ENCODE data around the gene ATG4D. TPM values are rescaled to one million over a fixed set of nuclear protein-coding genes. Genes with fewer than 3 reads are reported as not detected.
"Not testable (repeated sequence)": the region's sequence is repeated elsewhere in the genome, so short reads cannot be mapped to it uniquely, and the experiment has no call there.

The ATG4D gene
- total RNA-seq, 1 donor from 2014 or later = 47.6 TPM

- intact Hi-C loops (cut with DNase I) = no loop called here
- DNase-seq (ENCODE audit: low spot score) = no peak
Measured at GRCh38 chr19:10517760-10518443, 25.8 kb upstream of the ATG4D start.

GRCh38 chr19:10518444-10519361 lies 25.0 kb upstream of the ATG4D start:
- DNase-seq (ENCODE audit: low spot score) = no peak
- intact Hi-C loops (cut with DNase I) = no loop called here

DNA sequence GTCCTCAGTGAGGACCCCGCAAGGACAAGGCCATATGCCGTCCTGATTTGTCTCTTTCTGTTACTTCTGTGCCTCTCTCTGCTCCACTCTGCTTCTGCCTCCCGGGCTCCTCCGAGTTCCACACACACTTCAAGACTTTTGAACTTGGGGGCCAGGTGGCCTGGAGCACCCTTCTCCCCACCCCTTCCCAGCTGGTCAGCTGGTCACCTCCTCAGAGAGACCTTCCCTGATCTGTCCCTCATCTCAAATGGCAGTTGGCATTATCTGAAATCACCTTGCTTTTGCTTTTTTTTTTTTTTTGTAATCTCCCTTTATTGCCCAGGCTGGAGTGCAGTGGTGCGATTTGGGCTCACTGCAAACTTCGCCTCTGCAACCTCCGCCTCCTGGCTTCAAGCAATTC lies 24.3 kb upstream of the ATG4D start:
- no peak for DNase-seq (ENCODE audit: low spot score)
- intact Hi-C loops (cut with DNase I) = no loop called here

- no peak for DNase-seq (ENCODE audit: low spot score)
- intact Hi-C loops (cut with DNase I) = no loop called here
Measured at GRCh38 chr19:10520652-10521318, 22.9 kb upstream of the ATG4D start.

DNA sequence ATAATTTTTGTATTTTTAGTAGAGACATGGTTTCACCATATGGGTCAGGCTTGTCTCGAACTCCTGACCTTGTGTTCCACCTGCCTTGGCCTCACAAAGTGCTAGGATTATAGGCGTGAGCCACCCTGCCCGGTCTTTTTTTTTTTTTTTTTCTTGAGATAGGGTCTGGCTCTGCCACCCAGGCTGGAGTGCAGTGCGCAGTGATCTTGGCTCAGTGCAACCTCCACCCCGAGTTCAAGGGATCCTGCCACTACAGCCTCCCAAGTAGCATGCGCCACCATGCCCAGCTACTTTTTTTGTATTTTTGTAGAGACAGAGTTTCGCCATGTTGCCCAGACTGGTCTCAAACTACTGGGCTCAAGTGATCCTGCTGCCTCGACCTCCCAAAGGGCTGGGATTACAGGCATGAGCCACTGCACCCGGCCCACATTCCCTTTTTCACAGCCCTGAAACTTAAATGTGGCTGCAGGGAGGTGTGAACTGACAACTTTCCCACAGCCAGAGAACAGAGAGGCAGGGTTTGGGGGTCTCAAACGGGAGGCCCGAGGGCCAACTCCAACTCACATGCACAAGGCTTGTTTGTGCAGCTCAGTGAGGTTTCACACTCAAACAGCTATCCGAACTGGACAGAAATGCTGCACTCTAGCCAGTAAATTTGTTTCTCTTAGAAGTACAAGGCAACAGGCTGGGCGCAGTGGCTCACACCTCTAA lies 22.1 kb upstream of the ATG4D start:
- intact Hi-C loops (cut with DNase I) = no loop called here
- no peak for DNase-seq (ENCODE audit: low spot score)

DNA sequence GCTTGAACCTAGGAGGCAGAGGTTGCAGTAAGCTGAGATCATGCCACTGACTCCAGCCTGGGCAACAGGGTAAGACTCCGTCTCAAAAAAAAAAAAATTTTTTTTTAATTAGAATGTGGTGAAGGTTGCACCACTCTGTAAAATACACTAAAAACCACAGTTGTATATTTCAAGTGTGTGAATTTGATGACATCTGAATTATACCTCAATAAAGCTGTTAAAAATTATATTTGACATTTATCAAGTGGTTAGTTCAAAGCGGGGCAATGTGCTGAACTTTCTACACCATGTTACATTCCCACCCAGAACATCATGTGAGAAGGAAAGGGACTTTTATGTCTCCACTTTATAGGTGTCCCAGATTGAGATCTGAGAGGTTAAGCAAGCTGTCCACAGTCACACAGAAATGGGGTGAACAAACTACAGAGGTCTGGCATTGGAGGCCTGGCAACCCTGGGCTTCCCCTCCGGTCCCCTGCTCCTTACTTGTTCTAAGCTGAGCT lies 20.5 kb upstream of the ATG4D start:
- DNase-seq (ENCODE audit: low spot score) = no peak
- intact Hi-C loops (cut with DNase I) = no loop called here

DNA sequence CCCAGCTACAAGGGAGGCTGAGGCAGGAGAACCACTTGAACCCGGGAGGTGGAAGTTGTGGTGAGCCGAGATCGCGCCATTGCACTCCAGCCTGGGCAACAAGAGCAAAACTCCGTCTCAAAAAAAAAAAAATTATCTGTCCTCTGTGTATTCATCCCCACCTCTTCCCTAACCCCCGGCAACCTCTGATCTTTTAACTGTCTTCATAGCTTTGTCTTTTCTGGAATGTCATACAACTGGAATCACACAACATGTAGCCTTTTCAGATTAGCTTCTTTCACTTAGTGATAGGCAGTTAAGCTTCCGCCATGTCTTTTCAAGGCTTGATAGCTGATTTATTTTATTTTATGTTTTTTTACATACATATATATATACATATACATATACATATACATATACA lies 18.1 kb upstream of the ATG4D start:
- intact Hi-C loops (cut with DNase I) = no loop called here
- DNase-seq (ENCODE audit: low spot score) = no peak

- DNase-seq (ENCODE audit: low spot score); intact Hi-C loops (cut with DNase I): not testable (repeated sequence)
Measured at GRCh38 chr19:10526887-10527286, 16.8 kb upstream of the ATG4D start.

DNA sequence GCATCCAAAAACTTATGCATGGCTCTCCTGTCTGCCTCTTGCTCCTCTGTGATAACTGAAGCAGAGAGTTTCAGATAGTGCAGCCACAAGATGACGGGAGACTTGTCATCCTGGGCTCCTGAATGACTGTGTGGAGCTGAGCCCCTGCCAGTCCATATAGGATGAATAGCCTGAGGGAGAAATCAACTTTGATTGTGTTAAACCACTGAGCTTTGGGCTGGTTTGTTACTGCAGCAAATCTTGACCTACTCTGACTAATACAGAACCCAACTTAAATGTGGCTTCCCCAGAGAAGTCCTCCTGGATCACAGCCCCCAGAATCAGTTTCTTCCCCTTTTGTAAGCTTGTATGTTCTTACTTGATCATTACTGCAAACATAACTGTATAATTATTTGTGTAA lies 11.2 kb upstream of the ATG4D start:
- intact Hi-C loops (cut with DNase I) = no loop called here
- no peak for DNase-seq (ENCODE audit: low spot score)

GRCh38 chr19:10533646-10534386 lies 9.9 kb upstream of the ATG4D start:
- intact Hi-C loops (cut with DNase I) = no loop called here
- no peak for DNase-seq (ENCODE audit: low spot score)

DNA sequence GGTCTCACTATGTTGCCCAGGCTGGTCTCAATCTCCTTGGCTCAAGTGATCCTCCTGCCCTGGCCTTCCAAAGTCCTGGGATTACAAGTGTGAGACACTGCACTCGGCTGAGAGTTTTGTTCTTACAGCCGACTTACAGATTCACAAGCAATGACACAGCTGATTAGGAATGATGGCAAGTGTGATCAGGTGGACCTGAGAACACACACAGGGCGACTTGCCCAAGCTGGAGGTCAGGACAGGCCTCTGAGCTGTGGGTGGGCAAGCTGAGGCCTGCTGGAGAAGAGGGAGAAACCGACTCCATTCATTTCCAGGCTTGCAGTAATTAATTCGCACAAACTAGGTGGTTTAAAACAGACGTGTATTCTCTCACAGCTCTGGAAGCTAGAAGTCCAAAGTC lies 8.1 kb upstream of the ATG4D start:
- intact Hi-C loops (cut with DNase I) = no loop called here
- no peak for DNase-seq (ENCODE audit: low spot score)

- intact Hi-C loops (cut with DNase I) = no loop called here
- DNase-seq (ENCODE audit: low spot score) = no peak
Measured at GRCh38 chr19:10537668-10538067, 6.0 kb upstream of the ATG4D start.

DNA sequence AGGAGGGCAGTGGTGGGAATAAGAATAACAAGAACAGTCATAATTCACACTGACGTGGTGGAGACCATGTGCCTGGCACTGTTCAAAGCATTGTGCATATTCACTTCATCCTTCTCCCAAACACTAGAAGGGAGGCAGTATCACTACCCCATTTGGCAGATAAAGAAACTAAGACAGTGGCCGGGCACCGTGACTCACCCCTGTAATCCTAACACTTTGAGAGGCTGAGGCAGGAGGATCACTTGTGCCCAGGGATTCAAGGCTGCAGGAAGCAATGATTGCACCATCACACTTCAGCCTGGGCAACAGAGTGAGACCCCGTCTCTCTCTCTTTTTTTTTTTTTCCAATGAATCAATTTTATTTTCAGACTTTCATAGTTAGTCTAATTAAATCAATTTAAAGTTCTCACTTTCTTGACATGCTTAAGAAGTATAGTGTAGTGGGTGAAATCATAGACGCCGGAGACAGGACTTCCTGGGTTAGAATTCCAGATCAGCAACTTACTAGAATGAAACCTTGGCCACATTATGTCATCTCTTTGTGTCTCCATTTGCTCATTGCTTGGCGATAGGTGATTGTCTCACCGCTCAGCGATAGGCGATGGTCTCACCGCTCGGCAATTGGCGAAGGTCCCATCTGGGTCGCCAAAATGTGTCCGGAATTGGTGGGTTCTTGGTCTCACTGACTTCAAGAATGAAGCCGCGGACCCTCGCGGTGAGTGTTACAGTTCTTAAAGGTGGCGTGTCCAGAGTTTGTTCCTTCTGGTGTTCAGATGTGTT lies 5.3 kb upstream of the ATG4D start:
- intact Hi-C loops (cut with DNase I) = no loop called here
- no peak for DNase-seq (ENCODE audit: low spot score)

DNA sequence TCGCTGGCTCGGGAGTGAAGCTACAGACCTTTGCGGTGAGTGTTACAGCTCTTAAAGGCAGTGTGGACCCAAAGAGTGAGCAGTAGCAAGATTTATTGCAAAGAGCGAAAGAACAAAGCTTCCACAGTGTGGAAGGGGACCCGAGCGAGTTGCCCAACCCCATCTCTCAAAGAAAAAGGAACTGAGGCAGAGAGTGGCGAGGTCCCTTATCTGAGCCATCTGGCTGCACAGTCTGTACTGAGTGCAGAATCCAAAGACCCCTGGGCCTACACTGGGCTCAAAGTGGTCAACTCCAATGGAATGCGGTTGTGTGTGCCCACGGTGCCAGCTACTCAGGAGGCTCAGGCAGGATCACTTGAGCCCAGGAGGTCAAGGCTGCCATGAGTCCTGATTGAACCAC lies 4.7 kb upstream of the ATG4D start:
- intact Hi-C loops (cut with DNase I); DNase-seq (ENCODE audit: low spot score): not testable (repeated sequence)

DNA sequence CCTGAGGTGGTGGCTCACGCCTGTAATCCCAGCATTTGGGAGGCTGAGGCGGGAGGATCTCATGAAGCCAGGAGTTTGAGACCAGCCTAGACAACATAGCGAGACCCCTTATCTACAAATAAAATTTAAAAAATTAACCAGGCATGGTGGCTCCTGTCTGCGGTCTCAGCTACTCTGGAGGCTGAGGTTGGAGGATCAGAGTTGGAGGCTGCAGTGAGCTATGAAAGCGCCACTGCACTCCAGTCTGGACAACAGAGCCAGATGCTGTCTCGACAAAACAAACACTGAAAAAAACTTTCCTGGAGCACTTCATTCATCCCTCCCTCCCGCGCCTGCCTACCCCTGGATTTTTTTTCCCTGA lies 665 bp upstream of the ATG4D start:
- intact Hi-C loops (cut with DNase I) = no loop called here
- DNase-seq (ENCODE audit: low spot score) = no peak

DNA sequence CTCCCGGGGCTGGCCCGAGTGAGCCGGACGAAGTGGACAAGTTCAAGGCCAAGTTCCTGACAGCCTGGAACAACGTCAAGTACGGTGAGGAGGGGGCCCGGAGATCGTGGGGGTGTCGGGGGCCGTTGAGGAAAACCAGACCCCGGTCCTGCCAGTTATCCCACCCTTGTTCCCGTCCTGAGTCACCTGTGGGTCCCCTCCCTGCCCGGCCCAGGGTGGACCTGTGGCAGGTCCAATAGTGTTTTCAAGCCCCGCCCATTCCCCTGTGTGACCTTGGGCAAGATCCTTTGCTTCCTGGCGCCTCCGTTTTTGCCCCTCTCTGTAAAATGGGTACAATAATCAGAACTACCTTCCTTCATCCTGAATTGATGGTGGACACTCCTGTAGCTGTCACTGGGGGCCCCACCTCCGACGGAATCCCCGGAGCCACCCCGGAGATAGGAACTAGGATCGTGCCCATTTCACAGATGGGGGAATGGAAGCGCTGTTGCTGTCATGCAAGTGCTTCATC lies 593 bp downstream of the ATG4D start:
- no peak for DNase-seq (ENCODE audit: low spot score)
- intact Hi-C loops (cut with DNase I) = loop anchor here (2.0 kb wide), 1 partner anchor 21 kb away; no protein-coding TSS in a partner anchor

GRCh38 chr19:10544753-10545251 lies 1.1 kb downstream of the ATG4D start:
- intact Hi-C loops (cut with DNase I) = loop anchor here (2.0 kb wide), 1 partner anchor 20 kb away; no protein-coding TSS in a partner anchor
- DNase-seq (ENCODE audit: low spot score) = no peak

DNA sequence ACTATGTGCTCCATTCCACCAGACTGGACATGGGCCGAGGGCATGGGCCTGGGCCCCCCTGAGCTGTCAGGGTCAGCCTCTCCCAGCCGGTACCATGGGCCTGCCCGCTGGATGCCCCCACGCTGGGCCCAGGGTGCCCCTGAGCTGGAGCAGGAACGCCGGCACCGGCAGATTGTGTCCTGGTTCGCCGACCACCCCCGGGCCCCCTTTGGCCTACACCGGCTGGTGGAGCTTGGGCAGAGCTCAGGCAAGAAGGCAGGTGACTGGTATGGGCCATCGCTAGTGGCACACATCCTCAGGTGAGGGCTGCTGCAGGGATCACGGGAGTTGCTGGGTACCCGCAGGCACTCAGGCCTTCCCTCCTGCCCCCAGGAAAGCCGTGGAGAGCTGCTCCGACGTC lies 3.1 kb downstream of the ATG4D start:
- intact Hi-C loops (cut with DNase I) = no loop called here
- no peak for DNase-seq (ENCODE audit: low spot score)
